SK-N-SH treated with all-trans-retinoic acid at 6 μM for 48 hours (cell line): ENCODE results near the gene AQP5.

ENCODE experiments used
- ATAC-seq: fragments of 200-7000 bp; cut with Tn5 transposase; 3 replicates; pipeline ENCODE4 v1.9.1; 2020; ENCODE audit warnings: mild to moderate bottlenecking, moderate library complexity
- ARNTL ChIP-seq: fragments of 450-650 bp; formaldehyde crosslinking; IDR thresholded peaks from 2 replicates; pipeline ENCODE4 v1.5.0; 2020; ENCODE audit warnings: low read depth, mild to moderate bottlenecking, moderate library complexity, borderline replicate concordance
- BACH2 ChIP-seq: fragments of 250-450 bp; sonication (Bioruptor Pico); IDR thresholded peaks from 2 replicates; pipeline ENCODE4 v1.9.0; 2021; ENCODE audit warnings: mild to moderate bottlenecking, borderline replicate concordance
- CSDC2 ChIP-seq: fragments of 250-450 bp; sonication (Bioruptor Pico); IDR thresholded peaks from 2 replicates; pipeline ENCODE4 v1.5.0; 2020; ENCODE audit warnings: mild to moderate bottlenecking, moderate library complexity
- ESRRG ChIP-seq: fragments of 250-450 bp; sonication (Bioruptor Pico); IDR thresholded peaks from 2 replicates; pipeline ENCODE4 v1.6.1; 2021; ENCODE audit warnings: mild to moderate bottlenecking
- GLIS3 ChIP-seq: fragments of 250-450 bp; sonication (Bioruptor Pico); IDR thresholded peaks from 2 replicates; pipeline ENCODE4 v1.5.0; 2020; ENCODE audit warnings: mild to moderate bottlenecking, moderate library complexity
- ISL1 ChIP-seq: fragments of 250-450 bp; sonication (Bioruptor Pico); IDR thresholded peaks from 2 replicates; pipeline ENCODE4 v2.1.2; 2022; ENCODE audit warnings: mild to moderate bottlenecking, moderate library complexity
- OSR1 ChIP-seq: fragments of 250-450 bp; sonication (Bioruptor Pico); IDR thresholded peaks from 2 replicates; pipeline ENCODE4 v1.8.0; 2022; ENCODE audit warnings: moderate library complexity, mild to moderate bottlenecking, inconsistent platforms
- PATZ1 ChIP-seq: fragments of 250-450 bp; sonication (Bioruptor Pico); IDR thresholded peaks from 2 replicates; pipeline ENCODE4 v1.8.0; 2020; ENCODE audit warnings: mild to moderate bottlenecking, moderate library complexity, borderline replicate concordance
- RARB ChIP-seq: fragments of 250-450 bp; sonication (Bioruptor Pico); IDR thresholded peaks from 2 replicates; pipeline ENCODE4 v1.8.0; 2021; ENCODE audit warnings: mild to moderate bottlenecking, moderate library complexity
- SNAI2 ChIP-seq: fragments of 250-450 bp; sonication (Bioruptor Pico); IDR thresholded peaks from 2 replicates; pipeline ENCODE4 v1.5.0; 2020; ENCODE audit warnings: mild to moderate bottlenecking, moderate library complexity
- TCF4 ChIP-seq: fragments of 250-450 bp; sonication (Bioruptor Pico); IDR thresholded peaks from 2 replicates; pipeline ENCODE4 v1.8.0; 2021; ENCODE audit warnings: mild to moderate bottlenecking, moderate library complexity, borderline replicate concordance
- TOX ChIP-seq: fragments of 250-450 bp; sonication (Bioruptor Pico); IDR thresholded peaks from 2 replicates; pipeline ENCODE4 v1.8.0; 2021; ENCODE audit warnings: mild to moderate bottlenecking, moderate library complexity, borderline replicate concordance
- ZFP3 ChIP-seq: fragments of 250-450 bp; sonication (Bioruptor Pico); IDR thresholded peaks from 2 replicates; pipeline ENCODE4 v1.5.0; 2020; ENCODE audit warnings: mild to moderate bottlenecking, moderate library complexity
- ZNF565 ChIP-seq: fragments of 450-650 bp; formaldehyde crosslinking; conservative IDR thresholded peaks from 2 replicates; pipeline ENCODE4 v1.5.0; 2020; ENCODE audit warnings: low read depth, mild to moderate bottlenecking, moderate library complexity
- ZNF70 ChIP-seq: fragments of 450-650 bp; formaldehyde crosslinking; IDR thresholded peaks from 2 replicates; pipeline ENCODE4 v1.5.0; 2020; ENCODE audit warnings: mild to moderate bottlenecking, moderate library complexity
- ZNF8 ChIP-seq: fragments of 450-650 bp; formaldehyde crosslinking; IDR thresholded peaks from 2 replicates; pipeline ENCODE4 v1.5.0; 2020; ENCODE audit warnings: mild to moderate bottlenecking, moderate library complexity
- TF ChIP-seq, protein P1 (sequence below): fragments of 250-450 bp; sonication (Bioruptor Pico); IDR thresholded peaks from 2 replicates; pipeline ENCODE4 v1.5.1; 2021; ENCODE audit warnings: mild to moderate bottlenecking, moderate library complexity
- TF ChIP-seq, protein P2 (sequence below): fragments of 250-450 bp; sonication (Bioruptor Pico); IDR thresholded peaks from 2 replicates; pipeline ENCODE4 v1.5.1; 2020; ENCODE audit warnings: low read depth, mild to moderate bottlenecking, moderate library complexity
- TF ChIP-seq, protein P3 (sequence below): fragments of 250-450 bp; sonication (Bioruptor Pico); IDR thresholded peaks from 2 replicates; pipeline ENCODE4 v1.5.0; 2020; ENCODE audit warnings: mild to moderate bottlenecking, moderate library complexity

The AQP5 gene

GRCh38 chr12:49946497-49946896 lies 15.2 kb upstream of the AQP5 start:
- TF ChIP-seq PATZ1 (CRISPR knock-in tag) = no peak
- TF ChIP-seq ARNTL (CRISPR knock-in tag) = no peak
- no peak for TF ChIP-seq ZNF8 (CRISPR knock-in tag)
- no peak for TF ChIP-seq ZFP3 (CRISPR knock-in tag)
- TF ChIP-seq SNAI2 (CRISPR knock-in tag) = no peak
- no peak for TF ChIP-seq ZNF70 (CRISPR knock-in tag)
- TF ChIP-seq ISL1 = no peak
- TF ChIP-seq, protein P1, sequence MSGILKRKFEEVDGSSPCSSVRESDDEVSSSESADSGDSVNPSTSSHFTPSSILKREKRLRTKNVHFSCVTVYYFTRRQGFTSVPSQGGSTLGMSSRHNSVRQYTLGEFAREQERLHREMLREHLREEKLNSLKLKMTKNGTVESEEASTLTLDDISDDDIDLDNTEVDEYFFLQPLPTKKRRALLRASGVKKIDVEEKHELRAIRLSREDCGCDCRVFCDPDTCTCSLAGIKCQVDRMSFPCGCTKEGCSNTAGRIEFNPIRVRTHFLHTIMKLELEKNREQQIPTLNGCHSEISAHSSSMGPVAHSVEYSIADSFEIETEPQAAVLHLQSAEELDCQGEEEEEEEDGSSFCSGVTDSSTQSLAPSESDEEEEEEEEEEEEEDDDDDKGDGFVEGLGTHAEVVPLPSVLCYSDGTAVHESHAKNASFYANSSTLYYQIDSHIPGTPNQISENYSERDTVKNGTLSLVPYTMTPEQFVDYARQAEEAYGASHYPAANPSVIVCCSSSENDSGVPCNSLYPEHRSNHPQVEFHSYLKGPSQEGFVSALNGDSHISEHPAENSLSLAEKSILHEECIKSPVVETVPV = no peak
- no peak for TF ChIP-seq GLIS3
- TF ChIP-seq, protein P2, sequence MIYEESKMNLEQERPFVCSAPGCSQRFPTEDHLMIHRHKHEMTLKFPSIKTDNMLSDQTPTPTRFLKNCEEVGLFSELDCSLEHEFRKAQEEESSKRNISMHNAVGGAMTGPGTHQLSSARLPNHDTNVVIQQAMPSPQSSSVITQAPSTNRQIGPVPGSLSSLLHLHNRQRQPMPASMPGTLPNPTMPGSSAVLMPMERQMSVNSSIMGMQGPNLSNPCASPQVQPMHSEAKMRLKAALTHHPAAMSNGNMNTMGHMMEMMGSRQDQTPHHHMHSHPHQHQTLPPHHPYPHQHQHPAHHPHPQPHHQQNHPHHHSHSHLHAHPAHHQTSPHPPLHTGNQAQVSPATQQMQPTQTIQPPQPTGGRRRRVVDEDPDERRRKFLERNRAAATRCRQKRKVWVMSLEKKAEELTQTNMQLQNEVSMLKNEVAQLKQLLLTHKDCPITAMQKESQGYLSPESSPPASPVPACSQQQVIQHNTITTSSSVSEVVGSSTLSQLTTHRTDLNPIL (CRISPR knock-in tag) = no peak
- no peak for TF ChIP-seq CSDC2
- no peak for TF ChIP-seq TCF4
- TF ChIP-seq ZNF565 (CRISPR knock-in tag) = no peak
- no peak for TF ChIP-seq OSR1 (CRISPR knock-in tag)
- TF ChIP-seq TOX = no peak
- no peak for TF ChIP-seq ESRRG
- TF ChIP-seq, protein P3, sequence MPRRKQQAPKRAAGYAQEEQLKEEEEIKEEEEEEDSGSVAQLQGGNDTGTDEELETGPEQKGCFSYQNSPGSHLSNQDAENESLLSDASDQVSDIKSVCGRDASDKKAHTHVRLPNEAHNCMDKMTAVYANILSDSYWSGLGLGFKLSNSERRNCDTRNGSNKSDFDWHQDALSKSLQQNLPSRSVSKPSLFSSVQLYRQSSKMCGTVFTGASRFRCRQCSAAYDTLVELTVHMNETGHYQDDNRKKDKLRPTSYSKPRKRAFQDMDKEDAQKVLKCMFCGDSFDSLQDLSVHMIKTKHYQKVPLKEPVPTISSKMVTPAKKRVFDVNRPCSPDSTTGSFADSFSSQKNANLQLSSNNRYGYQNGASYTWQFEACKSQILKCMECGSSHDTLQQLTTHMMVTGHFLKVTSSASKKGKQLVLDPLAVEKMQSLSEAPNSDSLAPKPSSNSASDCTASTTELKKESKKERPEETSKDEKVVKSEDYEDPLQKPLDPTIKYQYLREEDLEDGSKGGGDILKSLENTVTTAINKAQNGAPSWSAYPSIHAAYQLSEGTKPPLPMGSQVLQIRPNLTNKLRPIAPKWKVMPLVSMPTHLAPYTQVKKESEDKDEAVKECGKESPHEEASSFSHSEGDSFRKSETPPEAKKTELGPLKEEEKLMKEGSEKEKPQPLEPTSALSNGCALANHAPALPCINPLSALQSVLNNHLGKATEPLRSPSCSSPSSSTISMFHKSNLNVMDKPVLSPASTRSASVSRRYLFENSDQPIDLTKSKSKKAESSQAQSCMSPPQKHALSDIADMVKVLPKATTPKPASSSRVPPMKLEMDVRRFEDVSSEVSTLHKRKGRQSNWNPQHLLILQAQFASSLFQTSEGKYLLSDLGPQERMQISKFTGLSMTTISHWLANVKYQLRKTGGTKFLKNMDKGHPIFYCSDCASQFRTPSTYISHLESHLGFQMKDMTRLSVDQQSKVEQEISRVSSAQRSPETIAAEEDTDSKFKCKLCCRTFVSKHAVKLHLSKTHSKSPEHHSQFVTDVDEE (CRISPR knock-in tag) = no peak
- TF ChIP-seq, all 23 proteins: peak for 0
- ATAC-seq = no peak

DNA sequence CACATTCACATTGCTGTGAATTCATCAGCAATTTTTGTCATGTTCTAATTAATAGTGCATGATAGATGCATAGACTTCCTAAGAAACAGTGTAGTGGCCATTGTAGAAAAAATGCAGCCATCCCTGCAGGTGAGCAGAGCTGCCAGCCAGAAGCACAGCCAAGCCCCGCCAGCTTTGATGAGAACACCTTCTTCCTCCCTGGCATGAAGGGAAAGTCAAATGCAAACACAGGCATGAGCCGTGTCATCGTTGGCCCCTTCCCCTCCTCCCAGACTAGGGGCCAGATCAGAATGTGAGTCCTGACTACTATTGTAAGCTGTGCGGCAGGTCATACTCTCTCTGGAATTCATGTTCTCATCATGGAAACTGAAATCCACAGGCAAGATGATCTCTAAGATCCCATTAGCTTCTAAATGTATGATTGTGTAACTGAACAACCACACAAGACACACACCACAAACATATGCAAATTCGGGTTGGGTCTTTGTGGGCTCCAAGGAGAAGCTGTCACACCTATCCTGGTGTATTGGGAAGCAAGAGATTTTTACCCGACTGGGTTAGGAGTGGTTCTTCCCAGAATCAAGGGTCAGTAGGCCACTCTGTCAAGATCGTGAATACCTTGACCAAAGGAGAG lies 14.0 kb upstream of the AQP5 start:
- ATAC-seq = no peak
- TF ChIP-seq ZFP3 (CRISPR knock-in tag) = no peak
- no peak for TF ChIP-seq GLIS3
- TF ChIP-seq RARB (CRISPR knock-in tag) = no peak
- no peak for TF ChIP-seq ESRRG
- no peak for TF ChIP-seq CSDC2
- no peak for TF ChIP-seq ZNF8 (CRISPR knock-in tag)
- TF ChIP-seq, protein P1 = no peak
- TF ChIP-seq, all 23 proteins: peak for 0

DNA sequence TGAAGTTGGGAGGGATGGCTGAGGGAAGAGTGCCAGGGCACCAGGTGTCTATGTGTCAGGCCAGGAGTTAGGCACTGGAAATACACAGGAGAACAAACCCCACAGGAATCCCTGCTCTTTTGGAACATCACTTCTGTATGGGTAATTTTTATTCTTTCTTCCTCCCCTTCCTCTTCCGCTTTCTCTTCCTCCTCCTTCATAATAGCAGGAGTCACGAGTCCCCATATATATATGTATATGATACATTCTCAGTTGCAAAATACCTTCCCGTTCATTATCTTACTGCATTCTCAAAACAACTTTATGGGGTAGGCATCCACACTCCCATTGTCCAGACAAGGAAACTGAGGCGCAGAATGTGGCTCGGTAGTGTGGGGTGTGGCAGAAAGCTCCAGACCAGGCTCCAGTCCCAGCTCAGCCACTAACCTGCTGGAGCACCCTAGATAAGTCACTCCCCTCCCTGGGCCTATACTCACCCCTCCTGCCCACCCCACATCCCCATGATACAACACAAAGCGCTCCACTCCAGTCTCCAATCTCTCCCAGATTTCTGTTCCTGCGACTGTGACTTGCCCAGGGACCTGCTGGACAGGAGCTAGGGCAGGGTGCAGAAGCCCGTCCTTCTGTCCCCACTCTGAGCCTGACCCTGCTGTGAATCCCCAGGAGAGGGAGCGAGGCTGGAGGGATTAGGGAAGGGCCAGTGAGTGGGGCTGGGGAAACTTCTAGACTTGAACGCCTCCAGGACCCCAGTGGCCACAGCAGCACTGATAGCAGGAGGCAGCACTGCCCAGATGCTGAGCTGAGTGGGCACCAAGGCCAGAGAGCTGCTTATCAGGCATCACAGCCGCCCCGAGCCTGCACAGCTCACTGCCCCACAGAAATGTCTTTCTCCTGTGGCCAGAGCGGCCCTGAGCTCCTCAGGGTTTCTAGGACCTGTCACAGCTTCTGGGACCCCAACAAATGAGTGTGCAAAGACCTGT lies 12.5 kb upstream of the AQP5 start:
- no peak for ATAC-seq
- TF ChIP-seq ESRRG (no peak), CSDC2 (no peak), ZNF70 (CRISPR knock-in tag) (no peak), ZNF8 (CRISPR knock-in tag) (no peak), ZNF565 (CRISPR knock-in tag) (no peak), TOX (no peak), PATZ1 (CRISPR knock-in tag) (no peak), ISL1 (no peak), BACH2 (CRISPR knock-in tag) (no peak)
- TF ChIP-seq, protein P3 (CRISPR knock-in tag) = no peak
- TF ChIP-seq, protein P2 (CRISPR knock-in tag) = no peak
